Measurements from ENCODE around the gene BTBD9. TPM values are rescaled to one million over a fixed set of nuclear protein-coding genes. Genes with fewer than 3 reads are reported as not detected.

Gene BTBD9
- total and polyA plus RNA-seq, 2 experiments from 2014 or later, result 13.0 to 17.0 TPM

DNA sequence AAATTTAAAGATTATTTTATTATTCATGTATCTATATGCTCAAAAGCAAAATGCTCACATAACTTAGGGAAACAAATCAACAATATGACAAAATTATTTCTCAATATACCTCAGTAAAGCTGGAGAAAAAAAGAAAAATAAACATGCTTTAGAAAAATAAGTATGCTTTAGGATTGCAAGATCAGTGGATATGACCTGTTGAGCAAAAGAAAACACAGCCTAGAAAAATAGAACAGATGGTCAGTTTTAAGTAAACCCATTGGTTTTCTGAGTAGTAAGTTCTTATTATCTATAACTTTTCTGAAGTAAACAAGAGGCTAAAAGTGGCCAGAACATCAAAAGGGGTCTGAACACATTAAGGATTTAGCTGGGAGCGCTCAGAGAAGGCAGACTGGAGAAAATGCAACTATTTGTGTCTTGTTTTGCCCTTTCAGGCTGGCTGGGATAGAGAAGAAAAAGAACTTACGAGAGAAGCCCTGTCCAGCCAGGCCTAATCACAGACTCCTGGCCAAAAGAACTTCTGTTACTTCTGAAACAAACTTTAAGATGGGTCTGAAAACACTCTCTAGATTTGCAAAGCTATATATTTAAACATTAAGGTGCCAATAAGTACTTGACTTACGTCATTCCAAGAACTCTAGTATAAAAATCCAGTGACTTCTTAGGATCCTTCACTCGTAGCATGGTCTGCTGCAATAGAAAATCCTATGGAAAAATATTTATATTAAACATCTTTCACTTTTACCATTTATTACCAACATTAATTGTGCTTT lies 46.7 kb upstream of the BTBD9 start:
- no peak overlapping the region for H3K4me3 ChIP-seq
- no peaks in the 10 kb centered on the region for H3K9me2 ChIP-seq (replicated peaks; ENCODE audit: insufficient read depth)
- no peak overlapping the region for H2AFZ ChIP-seq
- no peak for TF ChIP-seq EZH2 (IDR thresholded peaks at IDR 0.05; ENCODE audit: borderline replicate concordance)
- TF ChIP-seq, protein P1, sequence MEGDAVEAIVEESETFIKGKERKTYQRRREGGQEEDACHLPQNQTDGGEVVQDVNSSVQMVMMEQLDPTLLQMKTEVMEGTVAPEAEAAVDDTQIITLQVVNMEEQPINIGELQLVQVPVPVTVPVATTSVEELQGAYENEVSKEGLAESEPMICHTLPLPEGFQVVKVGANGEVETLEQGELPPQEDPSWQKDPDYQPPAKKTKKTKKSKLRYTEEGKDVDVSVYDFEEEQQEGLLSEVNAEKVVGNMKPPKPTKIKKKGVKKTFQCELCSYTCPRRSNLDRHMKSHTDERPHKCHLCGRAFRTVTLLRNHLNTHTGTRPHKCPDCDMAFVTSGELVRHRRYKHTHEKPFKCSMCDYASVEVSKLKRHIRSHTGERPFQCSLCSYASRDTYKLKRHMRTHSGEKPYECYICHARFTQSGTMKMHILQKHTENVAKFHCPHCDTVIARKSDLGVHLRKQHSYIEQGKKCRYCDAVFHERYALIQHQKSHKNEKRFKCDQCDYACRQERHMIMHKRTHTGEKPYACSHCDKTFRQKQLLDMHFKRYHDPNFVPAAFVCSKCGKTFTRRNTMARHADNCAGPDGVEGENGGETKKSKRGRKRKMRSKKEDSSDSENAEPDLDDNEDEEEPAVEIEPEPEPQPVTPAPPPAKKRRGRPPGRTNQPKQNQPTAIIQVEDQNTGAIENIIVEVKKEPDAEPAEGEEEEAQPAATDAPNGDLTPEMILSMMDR (IDR thresholded peaks at IDR 0.05; ENCODE audit: poor library complexity), result no peak
- no peak for TF ChIP-seq EZH2phosphoT487 (IDR thresholded peaks at IDR 0.05; ENCODE audit: low read depth, severe bottlenecking, unreplicated experiment)
- no peaks in the 10 kb centered on the region for H3K4me1 ChIP-seq (ENCODE audit: insufficient read depth)
- no peaks in the 10 kb centered on the region for H3K9me3 ChIP-seq (ENCODE audit: low read depth)
- H3K4me2 ChIP-seq, result no peak overlapping the region
- WGBS (ENCODE audit: low lambda C conversion rate, missing lambda C conversion rate), result 77% methylated on average over 4 of the region's 4 CpGs
- H4K20me1 ChIP-seq (ENCODE audit: insufficient read depth, poor library complexity, severe bottlenecking), result peaks cover 11% of the 10 kb centered on the region
- no peaks in the 10 kb centered on the region for H3K36me3 ChIP-seq (replicated peaks; ENCODE audit: insufficient read depth, low read depth)
- no peaks in the 10 kb centered on the region for H3K27me3 ChIP-seq
- DNase-seq (ENCODE audit: low spot score), result no peak
- H3K79me2 ChIP-seq, result peaks cover 49% of the 10 kb centered on the region
- no peak overlapping the region for H3K27ac ChIP-seq

DNA sequence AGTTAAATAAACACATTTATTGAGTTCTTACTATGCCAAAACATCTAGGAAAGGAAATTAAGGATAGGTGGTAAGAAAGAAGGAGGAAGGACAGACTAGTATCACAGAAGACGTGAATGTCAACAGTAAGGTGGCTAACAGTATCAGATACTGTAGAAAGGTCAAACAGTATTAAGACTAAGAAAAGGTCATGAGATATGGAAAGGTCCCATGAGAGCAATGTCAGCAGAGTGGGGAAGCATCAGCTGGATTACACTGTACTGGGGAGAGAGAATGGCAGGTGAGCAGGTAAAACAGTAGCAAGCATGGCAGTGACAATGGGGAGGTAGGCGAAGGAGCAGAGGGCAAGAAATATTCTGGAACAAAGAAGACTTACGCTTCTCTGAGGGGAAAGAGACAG lies 45.2 kb upstream of the BTBD9 start:
- H3K9me2 ChIP-seq (replicated peaks; ENCODE audit: insufficient read depth), result no peaks in the 10 kb centered on the region
- H3K9me3 ChIP-seq (ENCODE audit: low read depth), result no peaks in the 10 kb centered on the region
- TF ChIP-seq, protein P1 (IDR thresholded peaks at IDR 0.05; ENCODE audit: poor library complexity), result no peak
- no peak for TF ChIP-seq EZH2 (IDR thresholded peaks at IDR 0.05; ENCODE audit: borderline replicate concordance)
- TF ChIP-seq EZH2phosphoT487 (IDR thresholded peaks at IDR 0.05; ENCODE audit: low read depth, severe bottlenecking, unreplicated experiment), result no peak
- no peaks in the 10 kb centered on the region for H3K4me1 ChIP-seq (ENCODE audit: insufficient read depth)
- no peak overlapping the region for H3K4me2 ChIP-seq
- no peaks in the 10 kb centered on the region for H3K27me3 ChIP-seq
- no peak overlapping the region for H3K4me3 ChIP-seq
- H3K27ac ChIP-seq, result no peak overlapping the region
- H2AFZ ChIP-seq, result no peak overlapping the region
- 97% methylated on average over 3 of the region's 3 CpGs for WGBS (ENCODE audit: low lambda C conversion rate, missing lambda C conversion rate)
- peaks cover 11% of the 10 kb centered on the region for H4K20me1 ChIP-seq (ENCODE audit: insufficient read depth, poor library complexity, severe bottlenecking)
- no peaks in the 10 kb centered on the region for H3K36me3 ChIP-seq (replicated peaks; ENCODE audit: insufficient read depth, low read depth)
- H3K79me2 ChIP-seq, result peaks cover 34% of the 10 kb centered on the region
- no peak for DNase-seq (ENCODE audit: low spot score)

DNA sequence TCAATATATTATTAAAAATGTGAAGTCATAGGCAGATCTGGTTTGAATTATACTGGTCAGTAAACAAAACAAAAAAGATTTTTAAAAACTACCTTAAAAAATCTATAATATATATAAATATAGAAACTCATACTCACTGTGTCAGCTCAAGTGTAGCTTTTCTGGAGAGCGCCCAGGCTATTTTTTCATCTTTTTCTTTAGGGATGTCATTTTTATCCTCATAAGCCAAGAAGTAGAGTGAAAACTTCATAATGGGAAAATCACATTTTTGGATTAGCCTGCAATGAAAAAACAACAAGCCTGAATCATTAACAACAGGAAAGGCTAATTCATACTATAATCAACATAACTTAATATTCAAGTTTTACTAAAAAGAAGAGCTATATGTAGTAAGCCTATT lies 44.5 kb upstream of the BTBD9 start:
- peaks cover 11% of the 10 kb centered on the region for H4K20me1 ChIP-seq (ENCODE audit: insufficient read depth, poor library complexity, severe bottlenecking)
- H3K9me3 ChIP-seq (ENCODE audit: low read depth), result no peaks in the 10 kb centered on the region
- H3K79me2 ChIP-seq, result peaks cover 27% of the 10 kb centered on the region

More for the DNA sequence above, 44.5 kb upstream of the BTBD9 start:
- Histone ChIP-seq H3K4me2 (no peak overlapping the region), H3K4me3 (no peak overlapping the region), H3K36me3 (replicated peaks; ENCODE audit: insufficient read depth, low read depth) (no peaks in the 10 kb centered on the region), H3K27me3 (no peaks in the 10 kb centered on the region), H3K4me1 (ENCODE audit: insufficient read depth) (no peaks in the 10 kb centered on the region), H3K9me2 (replicated peaks; ENCODE audit: insufficient read depth) (no peaks in the 10 kb centered on the region), H3K27ac (no peak overlapping the region), H2AFZ (no peak overlapping the region)
- WGBS (ENCODE audit: low lambda C conversion rate, missing lambda C conversion rate), result 100% methylated on average over 1 of the region's 1 CpG
- TF ChIP-seq EZH2 (IDR thresholded peaks at IDR 0.05; ENCODE audit: borderline replicate concordance), result no peak
- TF ChIP-seq EZH2phosphoT487 (IDR thresholded peaks at IDR 0.05; ENCODE audit: low read depth, severe bottlenecking, unreplicated experiment), result no peak
- TF ChIP-seq, protein P1 (IDR thresholded peaks at IDR 0.05; ENCODE audit: poor library complexity), result no peak
- no peak for DNase-seq (ENCODE audit: low spot score)

Measured in hepatocyte (in vitro differentiated cells).